GM20000 (cell line): ENCODE results near the gene RXYLT1.

ENCODE experiments used
- DNase-seq: peaks from one replicate; pipeline ENCODE4 v3.0.0; 2012; ENCODE audit warnings: low spot score
- TF ChIP-seq, protein P1 (sequence below): IDR thresholded peaks from 2 replicates; pipeline ENCODE4 v1.5.1; 2012; ENCODE audit warnings: mild to moderate bottlenecking, control low read depth; ENCODE audit errors: extremely low read depth, missing control alignments

RXYLT1 gene

GRCh38 chr12:63753743-63754142 is 26.0 kb upstream of the RXYLT1 start:
- TF ChIP-seq, protein P1, sequence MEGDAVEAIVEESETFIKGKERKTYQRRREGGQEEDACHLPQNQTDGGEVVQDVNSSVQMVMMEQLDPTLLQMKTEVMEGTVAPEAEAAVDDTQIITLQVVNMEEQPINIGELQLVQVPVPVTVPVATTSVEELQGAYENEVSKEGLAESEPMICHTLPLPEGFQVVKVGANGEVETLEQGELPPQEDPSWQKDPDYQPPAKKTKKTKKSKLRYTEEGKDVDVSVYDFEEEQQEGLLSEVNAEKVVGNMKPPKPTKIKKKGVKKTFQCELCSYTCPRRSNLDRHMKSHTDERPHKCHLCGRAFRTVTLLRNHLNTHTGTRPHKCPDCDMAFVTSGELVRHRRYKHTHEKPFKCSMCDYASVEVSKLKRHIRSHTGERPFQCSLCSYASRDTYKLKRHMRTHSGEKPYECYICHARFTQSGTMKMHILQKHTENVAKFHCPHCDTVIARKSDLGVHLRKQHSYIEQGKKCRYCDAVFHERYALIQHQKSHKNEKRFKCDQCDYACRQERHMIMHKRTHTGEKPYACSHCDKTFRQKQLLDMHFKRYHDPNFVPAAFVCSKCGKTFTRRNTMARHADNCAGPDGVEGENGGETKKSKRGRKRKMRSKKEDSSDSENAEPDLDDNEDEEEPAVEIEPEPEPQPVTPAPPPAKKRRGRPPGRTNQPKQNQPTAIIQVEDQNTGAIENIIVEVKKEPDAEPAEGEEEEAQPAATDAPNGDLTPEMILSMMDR, result no peak
- no peak for DNase-seq

GRCh38 chr12:63764481-63764880 is 15.2 kb upstream of the RXYLT1 start:
- TF ChIP-seq, protein P1, result no peak
- no peak for DNase-seq

- TF ChIP-seq, protein P1, result no peak
- DNase-seq, result no peak
These were observed 13.2 kb upstream of the RXYLT1 start for GRCh38 chr12:63766498-63766897.

DNA sequence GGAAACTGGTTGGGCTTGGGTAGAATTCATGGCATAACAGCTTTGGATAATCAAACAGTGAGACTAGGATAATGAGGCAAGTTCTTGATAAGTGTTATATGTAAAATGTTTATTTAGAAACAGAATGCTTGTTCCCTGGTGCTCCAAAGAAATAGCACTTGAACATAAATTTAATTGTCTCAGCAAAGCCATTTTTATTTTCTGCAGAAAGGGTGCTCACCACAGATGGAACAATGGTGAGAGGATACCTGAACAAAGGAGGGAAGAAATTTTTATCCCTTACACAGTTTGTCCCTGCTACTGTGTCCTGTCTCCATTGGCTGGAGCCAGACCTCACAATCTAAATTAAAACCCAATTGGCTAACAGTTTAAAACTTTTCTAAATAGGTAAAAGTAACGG is 9.3 kb upstream of the RXYLT1 start:
- TF ChIP-seq, protein P1, result no peak
- DNase-seq, result no peak

DNA sequence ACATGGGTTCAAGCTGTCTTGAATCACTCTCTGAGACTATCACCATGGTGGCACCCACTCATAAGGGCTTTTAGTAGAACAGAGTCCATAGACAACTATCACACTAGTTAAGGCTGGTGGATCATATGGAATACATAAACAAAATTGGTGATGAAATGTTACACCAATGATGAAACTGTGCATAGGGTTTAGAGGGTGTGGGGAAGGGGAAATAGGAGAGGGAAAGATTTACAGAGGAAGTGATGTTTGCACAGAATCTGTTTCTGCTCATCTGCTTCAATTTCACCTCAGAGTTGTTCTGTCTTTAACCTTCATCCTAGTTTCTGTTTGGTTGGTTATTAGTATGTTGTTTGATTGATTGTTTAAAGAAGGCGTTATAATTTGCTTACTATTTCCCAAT is 2.4 kb upstream of the RXYLT1 start:
- TF ChIP-seq, protein P1, result no peak

GRCh38 chr12:63782466-63782865 is 2.8 kb downstream of the RXYLT1 start:
- DNase-seq, result no peak
- TF ChIP-seq, protein P1, result no peak

More for the DNA sequence above, 2.4 kb upstream of the RXYLT1 start:
- DNase-seq, result no peak

- DNase-seq, result no peak
These were observed 7.6 kb downstream of the RXYLT1 start for GRCh38 chr12:63787306-63787705.

More at GRCh38 chr12:63787306-63787705, 7.6 kb downstream of the RXYLT1 start:
- TF ChIP-seq, protein P1, result no peak
